H9 (cell line): Measurements from ENCODE around the gene KRT77. TPM values are rescaled to one million over a fixed set of nuclear protein-coding genes. Genes with fewer than 3 reads are reported as not detected.

ENCODE experiments used
- DNase-seq: peaks from one replicate; pipeline ENCODE4 v3.0.0-alpha.2; 2017
- H2AFZ ChIP-seq: one replicate; pipeline ENCODE4 v1.6.1; 2013; ENCODE audit warnings: mild to moderate bottlenecking, low read length, control low read depth, moderate library complexity
- H2AK5ac ChIP-seq: 2 replicates; pipeline ENCODE4 v1.6.1; 2013; ENCODE audit warnings: low read length, control low read depth, mixed read lengths; ENCODE audit not compliant: insufficient read length
- H2BK120ac ChIP-seq: one replicate; pipeline ENCODE4 v1.6.1; 2013; ENCODE audit warnings: low read depth, mild to moderate bottlenecking, low read length, control low read depth, inconsistent platforms; ENCODE audit not compliant: poor library complexity, severe bottlenecking
- H2BK12ac ChIP-seq: 2 replicates; pipeline ENCODE4 v1.6.1; 2013; ENCODE audit warnings: low read length, control low read depth, mixed read lengths, low read depth; ENCODE audit not compliant: insufficient read length
- H2BK15ac ChIP-seq: 2 replicates; pipeline ENCODE4 v1.6.1; 2013; ENCODE audit warnings: low read depth, low read length, control low read depth
- H2BK20ac ChIP-seq: one replicate; pipeline ENCODE4 v1.6.1; 2013; ENCODE audit warnings: low read depth, mild to moderate bottlenecking, low read length, control low read depth, inconsistent platforms; ENCODE audit not compliant: poor library complexity, severe bottlenecking
- H2BK5ac ChIP-seq: 2 replicates; pipeline ENCODE4 v1.6.1; 2013; ENCODE audit warnings: low read length, control low read depth, mixed read lengths; ENCODE audit not compliant: insufficient read length
- H3K14ac ChIP-seq: 2 replicates; pipeline ENCODE4 v1.6.1; 2013; ENCODE audit warnings: low read length, control low read depth; ENCODE audit not compliant: insufficient read depth
- H3K18ac ChIP-seq: 2 replicates; pipeline ENCODE4 v1.6.1; 2013; ENCODE audit warnings: low read depth, mild to moderate bottlenecking, mixed read lengths, low read length, control low read depth; ENCODE audit not compliant: insufficient read length
- H3K23ac ChIP-seq: 2 replicates; pipeline ENCODE4 v1.6.1; 2013; ENCODE audit warnings: low read length, control low read depth, mixed read lengths, low read depth; ENCODE audit not compliant: insufficient read length
- H3K23me2 ChIP-seq: 2 replicates; pipeline ENCODE4 v1.6.1; 2013; ENCODE audit warnings: low read depth, mild to moderate bottlenecking, mixed read lengths, low read length, control low read depth; ENCODE audit not compliant: insufficient read length, poor library complexity, severe bottlenecking
- H3K27ac ChIP-seq: 2 replicates; pipeline ENCODE4 v1.5.1; 2013; ENCODE audit warnings: low read length, control low read depth, mixed read lengths, low read depth; ENCODE audit not compliant: insufficient read length
- H3K27me3 ChIP-seq: 2 replicates; pipeline ENCODE4 v1.6.1; 2013; ENCODE audit warnings: low read length, control low read depth, inconsistent platforms; ENCODE audit not compliant: insufficient read depth
- H3K4ac ChIP-seq: 2 replicates; pipeline ENCODE4 v1.6.1; 2013; ENCODE audit warnings: low read depth, mild to moderate bottlenecking, control low read depth, inconsistent platforms, low read length, moderate library complexity
- H3K4me1 ChIP-seq: 2 replicates; pipeline ENCODE4 v1.6.1; 2013; ENCODE audit warnings: low read length, control low read depth, inconsistent platforms; ENCODE audit not compliant: insufficient read depth
- H3K4me2 ChIP-seq: 2 replicates; pipeline ENCODE4 v1.6.1; 2013; ENCODE audit warnings: low read length, control low read depth, mixed read lengths; ENCODE audit not compliant: insufficient read length, insufficient read depth
- H3K56ac ChIP-seq: 2 replicates; pipeline ENCODE4 v1.6.1; 2013; ENCODE audit warnings: low read depth, mild to moderate bottlenecking, mixed read lengths, low read length, control low read depth; ENCODE audit not compliant: insufficient read length
- H3K79me1 ChIP-seq: 2 replicates; pipeline ENCODE4 v1.6.1; 2013; ENCODE audit warnings: low read depth, mild to moderate bottlenecking, moderate library complexity, low read length, control low read depth, inconsistent platforms; ENCODE audit not compliant: insufficient read depth, poor library complexity, severe bottlenecking
- H3K79me2 ChIP-seq: 2 replicates; pipeline ENCODE4 v1.6.1; 2013; ENCODE audit warnings: low read length, control low read depth, inconsistent platforms; ENCODE audit not compliant: insufficient read depth
- H3K9ac ChIP-seq: 2 replicates; pipeline ENCODE4 v1.6.1; 2013; ENCODE audit warnings: low read length, control low read depth, mixed read lengths; ENCODE audit not compliant: insufficient read length; ENCODE audit errors: extremely low read depth
- H3K9me3 ChIP-seq: one replicate; pipeline ENCODE4 v1.6.1; 2013; ENCODE audit warnings: low read depth, low read length, inconsistent platforms; ENCODE audit not compliant: control insufficient read depth
- H3T11ph ChIP-seq: one replicate; pipeline ENCODE4 v1.6.1; 2013; ENCODE audit warnings: mild to moderate bottlenecking, low read length, control low read depth, inconsistent platforms
- H4K20me1 ChIP-seq: one replicate; pipeline ENCODE4 v1.6.1; 2013; ENCODE audit not compliant: control insufficient read depth, insufficient read length, insufficient read depth
- H4K5ac ChIP-seq: 2 replicates; pipeline ENCODE4 v1.6.1; 2013; ENCODE audit warnings: low read depth, mild to moderate bottlenecking, mixed read lengths, low read length, control low read depth; ENCODE audit not compliant: insufficient read length
- H4K8ac ChIP-seq: replicated peaks from 2 replicates; pipeline ENCODE4 v1.6.1; 2013; ENCODE audit warnings: low read length, control low read depth, mixed read lengths, low read depth; ENCODE audit not compliant: insufficient read length
- H4K91ac ChIP-seq: 2 replicates; pipeline ENCODE4 v1.6.1; 2013; ENCODE audit warnings: low read depth, mild to moderate bottlenecking, moderate library complexity, mixed read lengths, low read length, control low read depth; ENCODE audit not compliant: insufficient read length
- H3K27ac Mint-ChIP-seq, 3 experiments: 2 replicates in 2 of 3; 3 replicates in 1 of 3; pipeline ENCODE4 v1.8.0; 2020 to 2021; ENCODE audit warnings: mixed read lengths in 3 of 3, mild to moderate bottlenecking in 1 of 3, moderate library complexity in 1 of 3
- H3K27me3 Mint-ChIP-seq: 2 replicates; pipeline ENCODE4 v1.8.0; 2021; ENCODE audit warnings: low read depth, mild to moderate bottlenecking, moderate library complexity, mixed read lengths
- H3K36me3 Mint-ChIP-seq, 3 experiments: 2 replicates in 2 of 3; 3 replicates in 1 of 3; pipeline ENCODE4 v1.8.0; 2020 to 2021; ENCODE audit warnings: low read depth in 3 of 3, mixed read lengths in 3 of 3; ENCODE audit not compliant: insufficient read depth in 1 of 3
- H3K4me1 Mint-ChIP-seq, 2 experiments: 2 replicates each; pipeline ENCODE4 v1.8.0; 2020; ENCODE audit warnings: mixed read lengths in 2 of 2
- H3K4me3 Mint-ChIP-seq, 2 experiments: 2 replicates in 1 of 2; 3 replicates in 1 of 2; pipeline ENCODE4 v1.8.0; 2020 to 2021; ENCODE audit warnings: mild to moderate bottlenecking in 2 of 2, mixed read lengths in 2 of 2, moderate library complexity in 1 of 2
- H3K9me3 Mint-ChIP-seq, 2 experiments: 2 replicates in 1 of 2; 3 replicates in 1 of 2; pipeline ENCODE4 v1.8.0; 2020; ENCODE audit warnings: mild to moderate bottlenecking in 2 of 2, mixed read lengths in 2 of 2, moderate library complexity in 1 of 2
- CTCF ChIP-seq: fragments of 200-600 bp; sonication (generic); conservative IDR thresholded peaks from 3 replicates; pipeline ENCODE4 v1.8.0; 2021; ENCODE audit warnings: antibody characterized with exemption, mild to moderate bottlenecking
- WGBS: extraction: QIAGEN DNeasy Blood & Tissue Kit; methylation state at CpG from one replicate; pipeline ENCODE4 v1.1.7; 2013; ENCODE audit warnings: missing lambda C conversion rate, low lambda C conversion rate, mixed read lengths; ENCODE audit not compliant: insufficient read length; ENCODE audit errors: extremely low coverage; 5-methylcytosine and 5-hydroxymethylcytosine counted together
- total RNA-seq: library from RNA; stranded (reverse); gene quantifications from 2 replicates; pipeline ENCODE4 v1.2.1, GENCODE V29; 2021

KRT77 gene
- total RNA-seq, 1 experiment from 2014 or later = not detected

GRCh38 chr12:52692254-52692653 is 11.1 kb downstream of the KRT77 start:
- H3K9me3 ChIP-seq = no peaks in the 10 kb centered on the region
- H3K4me1 Mint-ChIP-seq = peaks cover 10 to 16% of the 10 kb centered on the region in 2 experiments
- no peak overlapping the region for H3T11ph ChIP-seq
- H4K20me1 ChIP-seq = peaks cover 2% of the 10 kb centered on the region
- H3K79me2 ChIP-seq = no peaks in the 10 kb centered on the region
- TF ChIP-seq CTCF = peak; percentile 65
- H2BK12ac ChIP-seq = no peak overlapping the region
- H2BK120ac ChIP-seq = no peak overlapping the region
- H3K4me1 ChIP-seq = peaks cover 3% of the 10 kb centered on the region; the same call in 1 of the 2 replicates
- H3K9ac ChIP-seq = no peak overlapping the region
- no peaks in the 10 kb centered on the region for H3K9me3 Mint-ChIP-seq
- no peak overlapping the region for H3K14ac ChIP-seq
- H2BK15ac ChIP-seq = no peak overlapping the region
- no peak overlapping the region for H3K4me3 Mint-ChIP-seq
- no peak overlapping the region for H2AK5ac ChIP-seq
- H3K27me3 ChIP-seq = no peaks in the 10 kb centered on the region; the same call in 1 of the 2 replicates
- H3K23ac ChIP-seq = no peak overlapping the region
- H3K23me2 ChIP-seq = peaks cover 9% of the 10 kb centered on the region
- no peak overlapping the region for H3K27ac ChIP-seq
- no peaks in the 10 kb centered on the region for H3K36me3 Mint-ChIP-seq
- no peak overlapping the region for H3K4ac ChIP-seq
- H2AFZ ChIP-seq = no peak overlapping the region
- H3K79me1 ChIP-seq = no peaks in the 10 kb centered on the region
- peak; percentile 87 for DNase-seq
- no peak overlapping the region for H2BK5ac ChIP-seq
- no peak overlapping the region for H3K27ac Mint-ChIP-seq
- H2BK20ac ChIP-seq = no peak overlapping the region
- H3K18ac ChIP-seq = no peak overlapping the region
- peaks cover 64% of the 10 kb centered on the region for H3K27me3 Mint-ChIP-seq
- no peak overlapping the region for H4K5ac ChIP-seq
- no peak overlapping the region for H4K8ac ChIP-seq
- H3K4me2 ChIP-seq = no peak overlapping the region
- no peak overlapping the region for H3K56ac ChIP-seq
- WGBS = no CpG with 5 or more reads among the region's 8 CpGs
- H4K91ac ChIP-seq = no peak overlapping the region
